Measurements from ENCODE around the gene CSF3.

GRCh38 chr17:40019140-40019991, 4.1 kb downstream of the CSF3 start:
- TF ChIP-seq CTCF (IDR thresholded peaks at IDR 0.05) = no peak
- no peak for TF ChIP-seq NR2C2 (CRISPR knock-in tag; IDR thresholded peaks at IDR 0.05)
- TF ChIP-seq TEAD4 (CRISPR knock-in tag; IDR thresholded peaks at IDR 0.05) = no peak
- no peak for TF ChIP-seq GTF2I (CRISPR knock-in tag; conservative IDR thresholded peaks at IDR 0.05)
